HepG2 (cell line): ENCODE results near the gene VAT1L. TPM values are rescaled to one million over a fixed set of nuclear protein-coding genes. Genes with fewer than 3 reads are reported as not detected.

ENCODE experiments used
- CENPBD1 ChIP-seq: sonication (generic); formaldehyde crosslinking; IDR thresholded peaks from 2 replicates; pipeline ENCODE4 v1.8.0; 2022; ENCODE audit warnings: missing genetic modification reagents, low read depth, mild to moderate bottlenecking, borderline replicate concordance
- CREB1 ChIP-seq, 2 experiments: fragments of 450-650 bp in 1 of 2; IDR thresholded peaks; 2 replicates each; pipeline ENCODE4 v1.6.1; 2016 to 2017; ENCODE audit warnings: control low read depth in 1 of 2, mild to moderate bottlenecking in 1 of 2, missing compliant biosample characterization in 1 of 2, missing genetic modification characterization in 1 of 2
- E2F2 ChIP-seq: sonication (generic); formaldehyde crosslinking; IDR thresholded peaks from 2 replicates; pipeline ENCODE4 v1.4.0; 2020; ENCODE audit warnings: missing genetic modification reagents, borderline replicate concordance
- ESRRA ChIP-seq: sonication (generic); formaldehyde crosslinking; IDR thresholded peaks from 2 replicates; pipeline ENCODE4 v1.5.1; 2020; ENCODE audit warnings: mild to moderate bottlenecking, low read depth, missing genetic modification reagents
- FIP1L1 ChIP-seq: fragments of 200-400 bp; formaldehyde crosslinking; IDR thresholded peaks from 2 replicates; pipeline ENCODE4 v1.6.1; 2018; ENCODE audit warnings: low read depth, mild to moderate bottlenecking, low read length, moderate library complexity, borderline replicate concordance; ENCODE audit not compliant: insufficient read depth
- FOXO1 ChIP-seq: sonication (generic); formaldehyde crosslinking; IDR thresholded peaks from 2 replicates; pipeline ENCODE4 v1.4.0; 2020; ENCODE audit warnings: missing genetic modification reagents
- FOXP1 ChIP-seq, 2 experiments: fragments of 450-650 bp in 1 of 2; IDR thresholded peaks; 2 replicates each; pipeline ENCODE4 v1.6.1; 2017 to 2018; ENCODE audit warnings: antibody characterized with exemption in 1 of 2
- NRL ChIP-seq: sonication (generic); formaldehyde crosslinking; IDR thresholded peaks from 2 replicates; pipeline ENCODE4 v1.5.0; 2020; ENCODE audit warnings: missing genetic modification reagents, mild to moderate bottlenecking, moderate library complexity, borderline replicate concordance
- PATZ1 ChIP-seq: sonication (generic); formaldehyde crosslinking; IDR thresholded peaks from 2 replicates; pipeline ENCODE4 v1.4.0; 2020; ENCODE audit warnings: missing genetic modification reagents
- POGK ChIP-seq: sonication (generic); formaldehyde crosslinking; conservative IDR thresholded peaks from 2 replicates; pipeline ENCODE4 v1.8.0; 2022; ENCODE audit warnings: mild to moderate bottlenecking, moderate library complexity, missing genetic modification reagents
- POGZ ChIP-seq: sonication (generic); formaldehyde crosslinking; IDR thresholded peaks from 2 replicates; pipeline ENCODE4 v1.4.0; 2020; ENCODE audit warnings: mild to moderate bottlenecking, missing genetic modification reagents
- RARA ChIP-seq: IDR thresholded peaks from 2 replicates; pipeline ENCODE4 v1.6.1; 2016; ENCODE audit warnings: missing genetic modification reagents, missing compliant biosample characterization
- SETDB1 ChIP-seq: sonication (generic); formaldehyde crosslinking; IDR thresholded peaks from 2 replicates; pipeline ENCODE4 v1.5.1; 2020; ENCODE audit warnings: missing genetic modification reagents, mild to moderate bottlenecking, borderline replicate concordance
- TFE3 ChIP-seq: IDR thresholded peaks from 2 replicates; pipeline ENCODE4 v1.6.1; 2016
- ZBTB21 ChIP-seq: sonication (generic); formaldehyde crosslinking; IDR thresholded peaks from 2 replicates; pipeline ENCODE4 v1.4.0; 2020; ENCODE audit warnings: missing genetic modification reagents
- ZBTB44 ChIP-seq: sonication (generic); formaldehyde crosslinking; IDR thresholded peaks from 2 replicates; pipeline ENCODE4 v1.4.0; 2020; ENCODE audit warnings: missing genetic modification reagents
- ZEB1 ChIP-seq: IDR thresholded peaks from 2 replicates; pipeline ENCODE4 v1.6.1; 2012; ENCODE audit warnings: mild to moderate bottlenecking, low read depth, inconsistent platforms; ENCODE audit not compliant: insufficient replicate concordance
- ZFP1 ChIP-seq: IDR thresholded peaks from 2 replicates; pipeline ENCODE4 v1.6.1; 2016
- ZNF205 ChIP-seq: IDR thresholded peaks from 2 replicates; pipeline ENCODE4 v1.6.1; 2018; ENCODE audit warnings: missing biosample characterization, missing genetic modification reagents
- ZNF264 ChIP-seq: sonication (generic); formaldehyde crosslinking; IDR thresholded peaks from 2 replicates; pipeline ENCODE4 v1.4.0; 2020; ENCODE audit warnings: missing genetic modification reagents
- ZNF326 ChIP-seq: sonication (generic); formaldehyde crosslinking; IDR thresholded peaks from 2 replicates; pipeline ENCODE4 v1.4.0; 2020; ENCODE audit warnings: missing genetic modification reagents, borderline replicate concordance
- ZNF530 ChIP-seq: sonication (generic); formaldehyde crosslinking; IDR thresholded peaks from 2 replicates; pipeline ENCODE4 v1.5.0; 2020; ENCODE audit warnings: low read depth, mild to moderate bottlenecking, missing genetic modification reagents
- polyA plus RNA-seq, 8 experiments: library from polyadenylated mRNA; depleted of rRNA in 3 of 8; stranded (reverse) in 7 of 8; unstranded in 1 of 8; fragments of >200 nt; fragmentation: Illumina TruSeq in 4 of 8; extraction: Trizol in 4 of 8; gene quantifications; 2 replicates each; pipeline versions ENCODE4 v1.2.1 to v1.2.3, GENCODE V29; 2011 to 2016; ENCODE audit warnings: low read depth in 4 of 8, missing spikeins in 1 of 8, mixed read lengths in 1 of 8; ENCODE audit not compliant: insufficient read depth in 1 of 8
- total RNA-seq, 5 experiments: library from RNA; depleted of rRNA; stranded (reverse); fragments of >200 nt; fragmentation: Illumina TruSeq; extraction: Trizol; gene quantifications; 2 replicates each; pipeline ENCODE4 v1.2.3, GENCODE V29; 2016; ENCODE audit warnings: low read depth in 1 of 5

The VAT1L gene
- total and polyA plus RNA-seq, 2 of the 13 experiments (the other 11 are each of a cell fraction or from before 2014, with no cell fraction given), result not detected

GRCh38 chr16:77749415-77749814 is 38.9 kb upstream of the VAT1L start (continued):
- TF ChIP-seq ESRRA (CRISPR knock-in tag) (peak; percentile 80), NRL (no peak), CENPBD1 (CRISPR knock-in tag) (no peak), PATZ1 (CRISPR knock-in tag) (0 out of 2 replicates have a peak, but pooled peaks have one; percentile 50), ZEB1 (peak; percentile 62), E2F2 (no peak), ZNF530 (no peak), SETDB1 (CRISPR knock-in tag) (no peak), ZFP1 (CRISPR knock-in tag) (no peak), POGZ (CRISPR knock-in tag) (peak; percentile 93), RARA (CRISPR knock-in tag) (peak; percentile 73), ZBTB21 (CRISPR knock-in tag) (no peak), ZBTB44 (no peak), ZNF205 (CRISPR knock-in tag) (peak; percentile 38; the same call in 1 of the 2 replicates), CREB1 (IDR thresholded peaks at IDR 0.05) (no peak), CREB1 (CRISPR knock-in tag; IDR thresholded peaks at IDR 0.05) (0 out of 2 replicates have a peak, but pooled peaks have one; percentile 23), POGK (CRISPR knock-in tag) (peak; percentile 66; the same call in 1 of the 2 replicates), FOXO1 (CRISPR knock-in tag) (peak; percentile 86), ZNF264 (peak; percentile 41; the same call in 1 of the 2 replicates), FOXP1 (IDR thresholded peaks at IDR 0.05) (peak; percentile 67; the same call in 1 of the 2 replicates), FOXP1 (CRISPR knock-in tag; IDR thresholded peaks at IDR 0.05) (peak; percentile 93), TFE3 (peak; percentile 88), ZNF326 (no peak), FIP1L1 (no peak)
